Pulmonary artery endothelial cell (primary cell): Measurements from ENCODE around the gene POM121. TPM values are rescaled to one million over a fixed set of nuclear protein-coding genes. Genes with fewer than 3 reads are reported as not detected.
"Not testable (repeated sequence)": the region's sequence is repeated elsewhere in the genome, so short reads cannot be mapped to it uniquely, and the experiment has no call there.

ENCODE experiments used
- DNase-seq: peaks from one replicate; pipeline ENCODE4 v3.0.0-alpha.2; 2011; ENCODE audit warnings: low read depth, low spot score
- total RNA-seq: library from RNA; depleted of rRNA; stranded (reverse); fragments of >200 nt; gene quantifications from 2 replicates; pipeline ENCODE4 v1.2.3, GENCODE V29; 2014

The POM121 gene
- total RNA-seq, 1 donor from 2014 or later = 5.2 TPM

- not testable (repeated sequence) for DNase-seq
Observed at GRCh38 chr7:72949276-72949675, 24.4 kb downstream of the POM121 start.

GRCh38 chr7:72949686-72950085, 24.8 kb downstream of the POM121 start:
- not testable (repeated sequence) for DNase-seq

GRCh38 chr7:72950432-72950831, 25.5 kb downstream of the POM121 start:
- DNase-seq = not testable (repeated sequence)

- DNase-seq = not testable (repeated sequence)
Observed at GRCh38 chr7:72953901-72954562, 29.1 kb downstream of the POM121 start.

- not testable (repeated sequence) for DNase-seq
Observed at GRCh38 chr7:72954563-72955198, 29.8 kb downstream of the POM121 start.

GRCh38 chr7:72960029-72960428, 35.1 kb downstream of the POM121 start:
- not testable (repeated sequence) for DNase-seq

GRCh38 chr7:72960626-72961345, 35.9 kb downstream of the POM121 start:
- DNase-seq = not testable (repeated sequence)

- not testable (repeated sequence) for DNase-seq
Observed at GRCh38 chr7:72961346-72961650, 36.4 kb downstream of the POM121 start.

GRCh38 chr7:72963056-72963455, 38.2 kb downstream of the POM121 start:
- not testable (repeated sequence) for DNase-seq

- not testable (repeated sequence) for DNase-seq
Observed at GRCh38 chr7:72965186-72965975, 40.5 kb downstream of the POM121 start.

GRCh38 chr7:72966892-72967291, 42.0 kb downstream of the POM121 start:
- not testable (repeated sequence) for DNase-seq

GRCh38 chr7:72968980-72969516, 44.2 kb downstream of the POM121 start, which contains the start of gene TRIM74:
TSS of gene TRIM74 (minus strand) at chr7:72969466. CDS start at chr7:72966157, 3,309 bp downstream.
- DNase-seq = not testable (repeated sequence)

GRCh38 chr7:72969688-72970087, 44.8 kb downstream of the POM121 start:
- not testable (repeated sequence) for DNase-seq

- DNase-seq = not testable (repeated sequence)
Observed at GRCh38 chr7:72971505-72971904, 46.6 kb downstream of the POM121 start.

- DNase-seq = not testable (repeated sequence)
Observed at GRCh38 chr7:72974781-72975180, 49.9 kb downstream of the POM121 start.

GRCh38 chr7:72975656-72976286, 50.9 kb downstream of the POM121 start:
- DNase-seq = not testable (repeated sequence)

GRCh38 chr7:72976434-72976833, 51.5 kb downstream of the POM121 start:
- DNase-seq = not testable (repeated sequence)

- not testable (repeated sequence) for DNase-seq
Observed at GRCh38 chr7:72980382-72980781, 55.5 kb downstream of the POM121 start.

- not testable (repeated sequence) for DNase-seq
Observed at GRCh38 chr7:72982084-72982483, 57.2 kb downstream of the POM121 start.

GRCh38 chr7:72990146-72990913, 65.4 kb downstream of the POM121 start:
- DNase-seq = not testable (repeated sequence)
